IMR-90 (cell line): Measurements from ENCODE around the gene IL1RL1.

Experiments
- BHLHE40 ChIP-seq: fragments of 150-350 bp; IDR thresholded peaks from 2 replicates; pipeline ENCODE4 v1.6.1; 2016; ENCODE audit warnings: mild to moderate bottlenecking, low read depth, low read length
- CEBPB ChIP-seq: IDR thresholded peaks from 2 replicates; pipeline ENCODE4 v1.6.1; 2012; ENCODE audit warnings: low read depth, low read length, improper control_type of control experiment
- CTCF ChIP-seq: conservative IDR thresholded peaks from 2 replicates; pipeline ENCODE4 v1.5.1; 2012; ENCODE audit warnings: mild to moderate bottlenecking, low read depth, low read length, improper control_type of control experiment
- MAFK ChIP-seq: IDR thresholded peaks from 2 replicates; pipeline ENCODE4 v1.6.1; 2012; ENCODE audit warnings: low read depth, low read length, improper control_type of control experiment
- MAZ ChIP-seq: IDR thresholded peaks from 2 replicates; pipeline ENCODE4 v1.6.1; 2012; ENCODE audit warnings: low read depth, mild to moderate bottlenecking, low read length, improper control_type of control experiment, moderate library complexity, borderline replicate concordance
- MXI1 ChIP-seq: IDR thresholded peaks from 2 replicates; pipeline ENCODE4 v1.6.1; 2012; ENCODE audit warnings: low read depth, mild to moderate bottlenecking, low read length, moderate library complexity, borderline replicate concordance
- NFE2L2 ChIP-seq: fragments of 150-350 bp; IDR thresholded peaks from 2 replicates; pipeline ENCODE4 v1.6.1; 2016; ENCODE audit warnings: low read depth, mild to moderate bottlenecking, low read length
- POLR2A ChIP-seq: IDR thresholded peaks from 2 replicates; pipeline ENCODE4 v1.6.1; 2012; ENCODE audit warnings: mild to moderate bottlenecking, low read depth, low read length
- RAD21 ChIP-seq: IDR thresholded peaks from 2 replicates; pipeline ENCODE4 v1.6.1; 2012; ENCODE audit warnings: low read length, improper control_type of control experiment
- RFX5 ChIP-seq: IDR thresholded peaks from 2 replicates; pipeline ENCODE4 v1.8.0; 2012; ENCODE audit warnings: low read depth, mild to moderate bottlenecking, low read length, moderate library complexity
- SMC3 ChIP-seq: fragments of 150-350 bp; IDR thresholded peaks from 2 replicates; pipeline ENCODE4 v1.6.1; 2016; ENCODE audit warnings: low read depth, mild to moderate bottlenecking, antibody characterized with exemption, low read length, moderate library complexity

GRCh38 chr2:102356741-102357140 is 45.4 kb downstream of the IL1RL1 start:
- TF ChIP-seq CTCF (no peak), RFX5 (no peak), NFE2L2 (no peak), MXI1 (no peak), POLR2A (no peak), CEBPB (no peak), RAD21 (no peak), BHLHE40 (no peak), MAFK (no peak), MAZ (no peak), SMC3 (no peak)
